GM23338 (cell line): ENCODE results near the gene ZNF445. TPM values are rescaled to one million over a fixed set of nuclear protein-coding genes. Genes with fewer than 3 reads are reported as not detected.

Experiments
- ATAC-seq: fragments of 200-7000 bp; cut with Tn5 transposase; 3 replicates; pipeline ENCODE4 v1.9.1; 2020
- DNase-seq: peaks from one replicate; pipeline ENCODE4 v3.0.0-alpha.2; 2015; ENCODE audit warnings: low spot score
- H2AFZ ChIP-seq: fragments of 200-600 bp; sonication (generic); 2 replicates; pipeline ENCODE4 v1.8.0; 2016; ENCODE audit warnings: antibody characterized with exemption, mild to moderate bottlenecking, moderate library complexity
- H3F3A ChIP-seq: fragments of 200-600 bp; sonication (generic); replicated peaks from 2 replicates; pipeline ENCODE4 v1.8.0; 2017; ENCODE audit warnings: antibody characterized with exemption, mixed run types, low read depth
- H3K27ac ChIP-seq: fragments of 200-600 bp; sonication (generic); 2 replicates; pipeline ENCODE4 v1.6.1; 2016; ENCODE audit warnings: low read depth
- H3K27me3 ChIP-seq: fragments of 200-600 bp; sonication (generic); 2 replicates; pipeline ENCODE4 v1.8.0; 2016; ENCODE audit warnings: mild to moderate bottlenecking, mixed run types, moderate library complexity; ENCODE audit not compliant: insufficient read depth
- H3K36me3 ChIP-seq: fragments of 200-600 bp; sonication (generic); 2 replicates; pipeline ENCODE4 v1.8.0; 2016; ENCODE audit warnings: mild to moderate bottlenecking; ENCODE audit not compliant: insufficient read depth
- H3K4me1 ChIP-seq: fragments of 200-600 bp; sonication (generic); 2 replicates; pipeline ENCODE4 v1.8.0; 2016; ENCODE audit warnings: mild to moderate bottlenecking, moderate library complexity; ENCODE audit not compliant: insufficient read depth
- H3K4me2 ChIP-seq: fragments of 200-600 bp; sonication (generic); 2 replicates; pipeline ENCODE4 v1.7.1; 2017; ENCODE audit warnings: mixed run types
- H3K4me3 ChIP-seq: fragments of 200-600 bp; sonication (generic); 2 replicates; pipeline ENCODE4 v1.6.1; 2016; ENCODE audit warnings: mixed run types
- H3K79me2 ChIP-seq: fragments of 200-600 bp; sonication (generic); replicated peaks from 2 replicates; pipeline ENCODE4 v1.8.0; 2017; ENCODE audit warnings: mild to moderate bottlenecking; ENCODE audit not compliant: insufficient read depth
- H3K9me2 ChIP-seq: fragments of 200-600 bp; sonication (generic); 2 replicates; pipeline ENCODE4 v1.8.0; 2017; ENCODE audit not compliant: insufficient read depth
- H4K20me1 ChIP-seq: fragments of 200-600 bp; sonication (generic); replicated peaks from 2 replicates; pipeline ENCODE4 v1.8.0; 2017; ENCODE audit warnings: mild to moderate bottlenecking; ENCODE audit not compliant: insufficient read depth
- H3K27ac Mint-ChIP-seq: 2 replicates; pipeline ENCODE4 v1.8.0; 2020; ENCODE audit warnings: inconsistent platforms, mild to moderate bottlenecking, moderate library complexity, mixed read lengths
- H3K27me3 Mint-ChIP-seq: 3 replicates; pipeline ENCODE4 v1.8.0; 2022; ENCODE audit warnings: low read depth, mild to moderate bottlenecking, moderate library complexity, mixed read lengths, inconsistent platforms; ENCODE audit not compliant: insufficient read depth, poor library complexity
- H3K36me3 Mint-ChIP-seq: 3 replicates; pipeline ENCODE4 v1.8.0; 2021; ENCODE audit warnings: low read depth, mild to moderate bottlenecking, inconsistent platforms, moderate library complexity, mixed read lengths
- H3K4me1 Mint-ChIP-seq: 3 replicates; pipeline ENCODE4 v1.8.0; 2020; ENCODE audit warnings: mild to moderate bottlenecking, inconsistent platforms, mixed read lengths
- H3K4me3 Mint-ChIP-seq: 3 replicates; pipeline ENCODE4 v1.8.0; 2021; ENCODE audit warnings: moderate library complexity, mild to moderate bottlenecking, inconsistent platforms, mixed read lengths
- H3K9me3 Mint-ChIP-seq: 3 replicates; pipeline ENCODE4 v1.8.0; 2020; ENCODE audit warnings: moderate library complexity, mild to moderate bottlenecking, inconsistent platforms, mixed read lengths
- CREB1 ChIP-seq: fragments of 250-450 bp; sonication (Bioruptor Pico); IDR thresholded peaks from 2 replicates; pipeline ENCODE4 v1.5.0; 2020; ENCODE audit warnings: low read depth, mild to moderate bottlenecking, moderate library complexity
- EZH2 ChIP-seq: fragments of 200-600 bp; sonication (generic); IDR thresholded peaks from one replicate; pipeline ENCODE4 v1.8.0; 2017; ENCODE audit warnings: antibody characterized with exemption, mild to moderate bottlenecking, low read depth; ENCODE audit not compliant: unreplicated experiment
- EZH2phosphoT487 ChIP-seq: fragments of 200-600 bp; sonication (generic); IDR thresholded peaks from one replicate; pipeline ENCODE4 v1.8.1; 2018; ENCODE audit warnings: antibody characterized with exemption; ENCODE audit not compliant: unreplicated experiment
- JUNB ChIP-seq: IDR thresholded peaks from one replicate; pipeline ENCODE4 v1.6.1; 2016; ENCODE audit warnings: antibody characterized with exemption; ENCODE audit not compliant: unreplicated experiment
- NANOG ChIP-seq: IDR thresholded peaks from 2 replicates; pipeline ENCODE4 v1.6.1; 2016; ENCODE audit warnings: antibody characterized with exemption, borderline replicate concordance
- POLR2AphosphoS5 ChIP-seq: IDR thresholded peaks from 2 replicates; pipeline ENCODE4 v1.6.1; 2016; ENCODE audit warnings: antibody characterized with exemption, low read depth
- STAT1 ChIP-seq: IDR thresholded peaks from one replicate; pipeline ENCODE4 v1.6.1; 2016; ENCODE audit warnings: antibody characterized with exemption; ENCODE audit not compliant: unreplicated experiment
- ZNF114 ChIP-seq: fragments of 250-450 bp; sonication (Bioruptor Pico); IDR thresholded peaks from 2 replicates; pipeline ENCODE4 v1.5.0; 2020; ENCODE audit warnings: mild to moderate bottlenecking, moderate library complexity
- ZNF331 ChIP-seq: fragments of 250-450 bp; sonication (Bioruptor Pico); IDR thresholded peaks from 2 replicates; pipeline ENCODE4 v1.5.0; 2020; ENCODE audit warnings: low read depth, mild to moderate bottlenecking, moderate library complexity
- ZNF462 ChIP-seq: fragments of 250-450 bp; sonication (Bioruptor Pico); IDR thresholded peaks from 2 replicates; pipeline ENCODE4 v1.5.0; 2020; ENCODE audit warnings: mild to moderate bottlenecking, moderate library complexity
- polyA plus RNA-seq: library from polyadenylated mRNA; unstranded; fragments of >200 nt; fragmentation: Nextera tagmentation; extraction: Ambion mirVana; gene quantifications from 2 replicates; pipeline ENCODE4 v1.2.1, GENCODE V29; 2016
- total RNA-seq: library from RNA; depleted of rRNA; stranded (reverse); fragments of >200 nt; shearing (Covaris generic); gene quantifications from 2 replicates; pipeline ENCODE4 v1.2.3, GENCODE V29; 2014
- TF ChIP-seq, protein P1 (sequence below): IDR thresholded peaks from 2 replicates; pipeline ENCODE4 v1.6.1; 2016; ENCODE audit warnings: antibody characterized with exemption
- TF ChIP-seq, protein P2 (sequence below): IDR thresholded peaks from one replicate; pipeline ENCODE4 v1.6.1; 2018; ENCODE audit warnings: antibody characterized with exemption; ENCODE audit not compliant: unreplicated experiment
- TF ChIP-seq, protein P3 (sequence below), 2 experiments: fragments of 200-600 bp in 1 of 2; sonication (generic) in 1 of 2; conservative IDR thresholded peaks; 2 replicates each; pipeline versions ENCODE4 v1.5.1 to v1.6.1; 2016 to 2017; ENCODE audit warnings: antibody characterized with exemption in 2 of 2, low read depth in 2 of 2, mild to moderate bottlenecking in 2 of 2, moderate library complexity in 1 of 2

ZNF445 gene
- total and polyA plus RNA-seq, 2 experiments from 2014 or later: 2.7 to 16.6 TPM

DNA sequence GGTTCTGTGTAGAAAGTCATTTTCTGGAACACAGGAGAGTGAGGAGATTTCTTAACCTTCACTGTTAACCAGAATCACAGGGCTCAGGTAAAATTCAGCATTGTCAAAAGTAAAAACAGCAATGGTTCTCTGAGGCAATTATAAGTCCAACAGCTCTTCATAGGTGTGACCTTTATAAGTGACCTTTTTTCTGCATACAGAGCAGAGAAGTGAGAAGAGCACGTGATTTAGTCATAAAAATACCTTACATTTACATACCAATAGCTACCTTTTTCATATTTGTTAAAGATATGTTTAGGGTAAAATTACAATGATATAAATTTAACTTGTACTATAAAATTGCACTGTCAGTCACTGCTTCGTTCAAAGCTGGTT lies 41.3 kb upstream of the ZNF445 start:
- TF ChIP-seq NANOG (no peak), POLR2AphosphoS5 (no peak), ZNF114 (CRISPR knock-in tag) (no peak), STAT1 (no peak), EZH2 (no peak), ZNF462 (CRISPR knock-in tag) (no peak), CREB1 (CRISPR knock-in tag) (no peak), JUNB (no peak), ZNF331 (CRISPR knock-in tag) (no peak), EZH2phosphoT487 (no peak)
- TF ChIP-seq, protein P1, sequence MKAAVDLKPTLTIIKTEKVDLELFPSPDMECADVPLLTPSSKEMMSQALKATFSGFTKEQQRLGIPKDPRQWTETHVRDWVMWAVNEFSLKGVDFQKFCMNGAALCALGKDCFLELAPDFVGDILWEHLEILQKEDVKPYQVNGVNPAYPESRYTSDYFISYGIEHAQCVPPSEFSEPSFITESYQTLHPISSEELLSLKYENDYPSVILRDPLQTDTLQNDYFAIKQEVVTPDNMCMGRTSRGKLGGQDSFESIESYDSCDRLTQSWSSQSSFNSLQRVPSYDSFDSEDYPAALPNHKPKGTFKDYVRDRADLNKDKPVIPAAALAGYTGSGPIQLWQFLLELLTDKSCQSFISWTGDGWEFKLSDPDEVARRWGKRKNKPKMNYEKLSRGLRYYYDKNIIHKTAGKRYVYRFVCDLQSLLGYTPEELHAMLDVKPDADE: no peak
- TF ChIP-seq, protein P2, sequence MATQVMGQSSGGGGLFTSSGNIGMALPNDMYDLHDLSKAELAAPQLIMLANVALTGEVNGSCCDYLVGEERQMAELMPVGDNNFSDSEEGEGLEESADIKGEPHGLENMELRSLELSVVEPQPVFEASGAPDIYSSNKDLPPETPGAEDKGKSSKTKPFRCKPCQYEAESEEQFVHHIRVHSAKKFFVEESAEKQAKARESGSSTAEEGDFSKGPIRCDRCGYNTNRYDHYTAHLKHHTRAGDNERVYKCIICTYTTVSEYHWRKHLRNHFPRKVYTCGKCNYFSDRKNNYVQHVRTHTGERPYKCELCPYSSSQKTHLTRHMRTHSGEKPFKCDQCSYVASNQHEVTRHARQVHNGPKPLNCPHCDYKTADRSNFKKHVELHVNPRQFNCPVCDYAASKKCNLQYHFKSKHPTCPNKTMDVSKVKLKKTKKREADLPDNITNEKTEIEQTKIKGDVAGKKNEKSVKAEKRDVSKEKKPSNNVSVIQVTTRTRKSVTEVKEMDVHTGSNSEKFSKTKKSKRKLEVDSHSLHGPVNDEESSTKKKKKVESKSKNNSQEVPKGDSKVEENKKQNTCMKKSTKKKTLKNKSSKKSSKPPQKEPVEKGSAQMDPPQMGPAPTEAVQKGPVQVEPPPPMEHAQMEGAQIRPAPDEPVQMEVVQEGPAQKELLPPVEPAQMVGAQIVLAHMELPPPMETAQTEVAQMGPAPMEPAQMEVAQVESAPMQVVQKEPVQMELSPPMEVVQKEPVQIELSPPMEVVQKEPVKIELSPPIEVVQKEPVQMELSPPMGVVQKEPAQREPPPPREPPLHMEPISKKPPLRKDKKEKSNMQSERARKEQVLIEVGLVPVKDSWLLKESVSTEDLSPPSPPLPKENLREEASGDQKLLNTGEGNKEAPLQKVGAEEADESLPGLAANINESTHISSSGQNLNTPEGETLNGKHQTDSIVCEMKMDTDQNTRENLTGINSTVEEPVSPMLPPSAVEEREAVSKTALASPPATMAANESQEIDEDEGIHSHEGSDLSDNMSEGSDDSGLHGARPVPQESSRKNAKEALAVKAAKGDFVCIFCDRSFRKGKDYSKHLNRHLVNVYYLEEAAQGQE: no peak
- TF ChIP-seq, protein P3, sequence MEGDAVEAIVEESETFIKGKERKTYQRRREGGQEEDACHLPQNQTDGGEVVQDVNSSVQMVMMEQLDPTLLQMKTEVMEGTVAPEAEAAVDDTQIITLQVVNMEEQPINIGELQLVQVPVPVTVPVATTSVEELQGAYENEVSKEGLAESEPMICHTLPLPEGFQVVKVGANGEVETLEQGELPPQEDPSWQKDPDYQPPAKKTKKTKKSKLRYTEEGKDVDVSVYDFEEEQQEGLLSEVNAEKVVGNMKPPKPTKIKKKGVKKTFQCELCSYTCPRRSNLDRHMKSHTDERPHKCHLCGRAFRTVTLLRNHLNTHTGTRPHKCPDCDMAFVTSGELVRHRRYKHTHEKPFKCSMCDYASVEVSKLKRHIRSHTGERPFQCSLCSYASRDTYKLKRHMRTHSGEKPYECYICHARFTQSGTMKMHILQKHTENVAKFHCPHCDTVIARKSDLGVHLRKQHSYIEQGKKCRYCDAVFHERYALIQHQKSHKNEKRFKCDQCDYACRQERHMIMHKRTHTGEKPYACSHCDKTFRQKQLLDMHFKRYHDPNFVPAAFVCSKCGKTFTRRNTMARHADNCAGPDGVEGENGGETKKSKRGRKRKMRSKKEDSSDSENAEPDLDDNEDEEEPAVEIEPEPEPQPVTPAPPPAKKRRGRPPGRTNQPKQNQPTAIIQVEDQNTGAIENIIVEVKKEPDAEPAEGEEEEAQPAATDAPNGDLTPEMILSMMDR (conservative IDR thresholded peaks at IDR 0.05; ENCODE audit: low read depth in 2 of 2): no peak
- Histone ChIP-seq H3K4me3 (no peak overlapping the region), H2AFZ (no peak overlapping the region), H4K20me1 (no peaks in the 10 kb centered on the region), H3K27me3 (no peaks in the 10 kb centered on the region), H3K79me2 (no peaks in the 10 kb centered on the region), H3K4me2 (no peak overlapping the region), H3K36me3 (no peaks in the 10 kb centered on the region), H3K4me1 (no peaks in the 10 kb centered on the region; the same call in 1 of the 2 replicates), H3K9me2 (peaks cover 8% of the 10 kb centered on the region; the same call in 1 of the 2 replicates), H3K27ac (no peak overlapping the region), H3F3A (no peaks in the 10 kb centered on the region)
- Mint-ChIP-seq H3K4me3 (no peak overlapping the region), H3K36me3 (no peaks in the 10 kb centered on the region), H3K9me3 (no peaks in the 10 kb centered on the region), H3K27ac (no peak overlapping the region), H3K4me1 (peaks cover 10% of the 10 kb centered on the region), H3K27me3 (no peaks in the 10 kb centered on the region)
- ATAC-seq (no peak), DNase-seq (no peak)
